HepG2 (cell line): ENCODE results near the gene SLC16A3. TPM values are rescaled to one million over a fixed set of nuclear protein-coding genes. Genes with fewer than 3 reads are reported as not detected.

Experiments
- FOSL1 ChIP-seq: sonication (generic); formaldehyde crosslinking; IDR thresholded peaks from 2 replicates; pipeline ENCODE4 v1.9.0; 2021; ENCODE audit warnings: missing genetic modification reagents, borderline replicate concordance
- GPN1 ChIP-seq: sonication (generic); formaldehyde crosslinking; IDR thresholded peaks from 2 replicates; pipeline ENCODE4 v1.5.1; 2020; ENCODE audit warnings: missing genetic modification reagents, borderline replicate concordance
- HOXD1 ChIP-seq: sonication (generic); formaldehyde crosslinking; IDR thresholded peaks from 2 replicates; pipeline ENCODE4 v1.5.0; 2020; ENCODE audit warnings: missing genetic modification reagents
- MED8 ChIP-seq: sonication (generic); formaldehyde crosslinking; IDR thresholded peaks from 2 replicates; pipeline ENCODE4 v1.8.1; 2023; ENCODE audit warnings: mild to moderate bottlenecking, missing genetic modification reagents; ENCODE audit not compliant: insufficient replicate concordance
- NBN ChIP-seq: fragments of 450-650 bp; conservative IDR thresholded peaks from 2 replicates; pipeline ENCODE4 v1.6.1; 2017
- NFIC ChIP-seq: IDR thresholded peaks from 2 replicates; pipeline ENCODE4 v1.6.1; 2012; ENCODE audit warnings: mild to moderate bottlenecking, low read length, inconsistent platforms
- PLRG1 ChIP-seq: fragments of 450-650 bp; conservative IDR thresholded peaks from 2 replicates; pipeline ENCODE4 v1.6.1; 2016
- POLR2AphosphoS2 ChIP-seq: IDR thresholded peaks from 2 replicates; pipeline ENCODE4 v1.6.1; 2011; ENCODE audit warnings: low read depth, low read length, improper control_type of control experiment
- SMAD1 ChIP-seq: sonication (generic); formaldehyde crosslinking; IDR thresholded peaks from 2 replicates; pipeline ENCODE4 v1.4.0; 2020; ENCODE audit warnings: missing genetic modification reagents, low read depth, mild to moderate bottlenecking, borderline replicate concordance
- ZNF143 ChIP-seq: sonication (generic); formaldehyde crosslinking; IDR thresholded peaks from 2 replicates; pipeline ENCODE4 v1.4.0; 2020; ENCODE audit warnings: missing genetic modification reagents
- ZNF510 ChIP-seq: sonication (generic); formaldehyde crosslinking; IDR thresholded peaks from 2 replicates; pipeline ENCODE4 v1.4.0; 2020; ENCODE audit warnings: low read depth, mild to moderate bottlenecking, missing genetic modification reagents
- ZNF549 ChIP-seq: sonication (generic); formaldehyde crosslinking; IDR thresholded peaks from 2 replicates; pipeline ENCODE4 v1.5.0; 2020; ENCODE audit warnings: missing genetic modification reagents
- ZNF550 ChIP-seq: sonication (generic); formaldehyde crosslinking; IDR thresholded peaks from 2 replicates; pipeline ENCODE4 v1.4.0; 2020; ENCODE audit warnings: mild to moderate bottlenecking, missing genetic modification reagents, borderline replicate concordance
- ZNF703 ChIP-seq: sonication (generic); formaldehyde crosslinking; IDR thresholded peaks from 2 replicates; pipeline ENCODE4 v1.5.1; 2020; ENCODE audit warnings: missing genetic modification reagents, mild to moderate bottlenecking, moderate library complexity, borderline replicate concordance
- ZNF709 ChIP-seq: sonication (generic); formaldehyde crosslinking; IDR thresholded peaks from 2 replicates; pipeline ENCODE4 v1.5.0; 2020; ENCODE audit warnings: mild to moderate bottlenecking, missing genetic modification reagents
- ZNF780A ChIP-seq: sonication (generic); formaldehyde crosslinking; IDR thresholded peaks from 2 replicates; pipeline ENCODE4 v1.8.0; 2022; ENCODE audit warnings: mild to moderate bottlenecking, missing genetic modification reagents, moderate library complexity
- ZNF816 ChIP-seq: sonication (generic); formaldehyde crosslinking; IDR thresholded peaks from 2 replicates; pipeline ENCODE4 v1.8.0; 2022; ENCODE audit warnings: missing genetic modification reagents, mild to moderate bottlenecking, borderline replicate concordance
- ZSCAN21 ChIP-seq: sonication (generic); formaldehyde crosslinking; IDR thresholded peaks from 2 replicates; pipeline ENCODE4 v1.8.0; 2022; ENCODE audit warnings: mild to moderate bottlenecking, missing genetic modification reagents, moderate library complexity, borderline replicate concordance
- ZSCAN9 ChIP-seq: IDR thresholded peaks from 2 replicates; pipeline ENCODE4 v1.6.1; 2016; ENCODE audit warnings: borderline replicate concordance
- polyA plus RNA-seq, 8 experiments: library from polyadenylated mRNA; depleted of rRNA in 3 of 8; stranded (reverse) in 7 of 8; unstranded in 1 of 8; fragments of >200 nt; fragmentation: Illumina TruSeq in 4 of 8; extraction: Trizol in 4 of 8; gene quantifications; 2 replicates each; pipeline versions ENCODE4 v1.2.1 to v1.2.3, GENCODE V29; 2011 to 2016; ENCODE audit warnings: low read depth in 4 of 8, missing spikeins in 1 of 8, mixed read lengths in 1 of 8; ENCODE audit not compliant: insufficient read depth in 1 of 8
- total RNA-seq, 5 experiments: library from RNA; depleted of rRNA; stranded (reverse); fragments of >200 nt; fragmentation: Illumina TruSeq; extraction: Trizol; gene quantifications; 2 replicates each; pipeline ENCODE4 v1.2.3, GENCODE V29; 2016; ENCODE audit warnings: low read depth in 1 of 5
- TF ChIP-seq, protein P1 (sequence below): sonication (generic); formaldehyde crosslinking; IDR thresholded peaks from 2 replicates; pipeline ENCODE4 v1.5.0; 2020; ENCODE audit warnings: missing genetic modification reagents
- TF ChIP-seq, protein P2 (sequence below): IDR thresholded peaks from 2 replicates; pipeline ENCODE4 v1.6.1; 2016; ENCODE audit warnings: missing compliant biosample characterization, missing genetic modification reagents, borderline replicate concordance
- TF ChIP-seq, protein P3 (sequence below): sonication (generic); formaldehyde crosslinking; IDR thresholded peaks from 2 replicates; pipeline ENCODE4 v1.4.0; 2020; ENCODE audit warnings: missing genetic modification reagents, borderline replicate concordance
- TF ChIP-seq, protein P4 (sequence below): sonication (generic); formaldehyde crosslinking; IDR thresholded peaks from 2 replicates; pipeline ENCODE4 v1.8.0; 2022; ENCODE audit warnings: mild to moderate bottlenecking, missing genetic modification reagents
- TF ChIP-seq, protein P5 (sequence below): sonication (generic); formaldehyde crosslinking; IDR thresholded peaks from 2 replicates; pipeline ENCODE4 v1.8.0; 2023; ENCODE audit warnings: mild to moderate bottlenecking, missing genetic modification reagents

SLC16A3 gene
- total and polyA plus RNA-seq, 2 of the 13 experiments (the other 11 are each of a cell fraction or from before 2014, with no cell fraction given) = 242 to 349 TPM

DNA sequence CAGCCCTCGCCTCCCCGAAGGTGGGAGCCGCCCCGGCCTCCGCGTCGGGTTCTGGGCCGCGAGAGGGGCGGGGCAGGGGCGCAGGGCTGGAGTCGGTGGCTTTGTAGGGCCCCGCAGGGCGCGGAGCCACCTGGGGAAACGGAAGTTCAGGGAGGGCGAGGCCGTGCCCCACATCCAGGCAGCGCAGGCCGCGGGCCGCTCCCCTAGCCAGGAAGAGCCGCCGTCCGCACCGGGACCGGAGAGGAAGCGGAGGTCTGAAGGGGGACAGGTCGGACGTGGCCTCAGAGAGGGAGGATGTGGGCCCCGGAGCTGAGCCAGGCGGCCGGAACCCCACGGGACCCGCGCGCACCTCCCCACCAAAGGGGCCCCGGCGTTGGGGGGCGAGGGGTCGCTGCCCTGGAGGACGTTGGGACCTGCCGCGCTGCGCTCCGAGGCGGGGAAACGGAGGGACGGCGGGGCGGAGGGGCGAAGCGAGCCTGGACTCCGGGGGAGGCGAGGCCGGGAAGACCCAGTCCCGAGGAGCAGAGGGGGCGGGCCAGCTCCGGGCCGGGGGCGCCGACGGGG lies 482 bp upstream of the SLC16A3 start (continued):
- TF ChIP-seq, protein P1, sequence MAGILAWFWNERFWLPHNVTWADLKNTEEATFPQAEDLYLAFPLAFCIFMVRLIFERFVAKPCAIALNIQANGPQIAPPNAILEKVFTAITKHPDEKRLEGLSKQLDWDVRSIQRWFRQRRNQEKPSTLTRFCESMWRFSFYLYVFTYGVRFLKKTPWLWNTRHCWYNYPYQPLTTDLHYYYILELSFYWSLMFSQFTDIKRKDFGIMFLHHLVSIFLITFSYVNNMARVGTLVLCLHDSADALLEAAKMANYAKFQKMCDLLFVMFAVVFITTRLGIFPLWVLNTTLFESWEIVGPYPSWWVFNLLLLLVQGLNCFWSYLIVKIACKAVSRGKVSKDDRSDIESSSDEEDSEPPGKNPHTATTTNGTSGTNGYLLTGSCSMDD (CRISPR knock-in tag) = no peak
- TF ChIP-seq, protein P2, sequence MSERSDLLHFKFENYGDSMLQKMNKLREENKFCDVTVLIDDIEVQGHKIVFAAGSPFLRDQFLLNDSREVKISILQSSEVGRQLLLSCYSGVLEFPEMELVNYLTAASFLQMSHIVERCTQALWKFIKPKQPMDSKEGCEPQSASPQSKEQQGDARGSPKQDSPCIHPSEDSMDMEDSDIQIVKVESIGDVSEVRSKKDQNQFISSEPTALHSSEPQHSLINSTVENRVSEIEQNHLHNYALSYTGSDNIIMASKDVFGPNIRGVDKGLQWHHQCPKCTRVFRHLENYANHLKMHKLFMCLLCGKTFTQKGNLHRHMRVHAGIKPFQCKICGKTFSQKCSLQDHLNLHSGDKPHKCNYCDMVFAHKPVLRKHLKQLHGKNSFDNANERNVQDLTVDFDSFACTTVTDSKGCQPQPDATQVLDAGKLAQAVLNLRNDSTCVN (CRISPR knock-in tag) = 0 out of 2 replicates have a peak, but pooled peaks have one; percentile 25
- TF ChIP-seq, protein P3, sequence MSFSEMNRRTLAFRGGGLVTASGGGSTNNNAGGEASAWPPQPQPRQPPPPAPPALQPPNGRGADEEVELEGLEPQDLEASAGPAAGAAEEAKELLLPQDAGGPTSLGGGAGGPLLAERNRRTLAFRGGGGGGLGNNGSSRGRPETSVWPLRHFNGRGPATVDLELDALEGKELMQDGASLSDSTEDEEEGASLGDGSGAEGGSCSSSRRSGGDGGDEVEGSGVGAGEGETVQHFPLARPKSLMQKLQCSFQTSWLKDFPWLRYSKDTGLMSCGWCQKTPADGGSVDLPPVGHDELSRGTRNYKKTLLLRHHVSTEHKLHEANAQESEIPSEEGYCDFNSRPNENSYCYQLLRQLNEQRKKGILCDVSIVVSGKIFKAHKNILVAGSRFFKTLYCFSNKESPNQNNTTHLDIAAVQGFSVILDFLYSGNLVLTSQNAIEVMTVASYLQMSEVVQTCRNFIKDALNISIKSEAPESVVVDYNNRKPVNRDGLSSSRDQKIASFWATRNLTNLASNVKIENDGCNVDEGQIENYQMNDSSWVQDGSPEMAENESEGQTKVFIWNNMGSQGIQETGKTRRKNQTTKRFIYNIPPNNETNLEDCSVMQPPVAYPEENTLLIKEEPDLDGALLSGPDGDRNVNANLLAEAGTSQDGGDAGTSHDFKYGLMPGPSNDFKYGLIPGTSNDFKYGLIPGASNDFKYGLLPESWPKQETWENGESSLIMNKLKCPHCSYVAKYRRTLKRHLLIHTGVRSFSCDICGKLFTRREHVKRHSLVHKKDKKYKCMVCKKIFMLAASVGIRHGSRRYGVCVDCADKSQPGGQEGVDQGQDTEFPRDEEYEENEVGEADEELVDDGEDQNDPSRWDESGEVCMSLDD (CRISPR knock-in tag) = peak; percentile 46; the same call in 1 of the 2 replicates
- TF ChIP-seq ZSCAN9 = no peak
- TF ChIP-seq ZNF550 (CRISPR knock-in tag) = no peak
- TF ChIP-seq ZNF143 (CRISPR knock-in tag) = peak; percentile 71
- peak; percentile 19; the same call in 1 of the 2 replicates for TF ChIP-seq GPN1 (CRISPR knock-in tag)
- TF ChIP-seq ZSCAN21 (CRISPR knock-in tag) = no peak; the same call in 1 of the 2 replicates
- TF ChIP-seq ZNF549 (CRISPR knock-in tag) = 0 out of 2 replicates have a peak, but pooled peaks have one; percentile 22
- TF ChIP-seq NBN = no peak
- TF ChIP-seq MED8 = peak; percentile 54
- TF ChIP-seq HOXD1 (CRISPR knock-in tag) = no peak
- no peak for TF ChIP-seq ZNF816
- TF ChIP-seq, protein P4, sequence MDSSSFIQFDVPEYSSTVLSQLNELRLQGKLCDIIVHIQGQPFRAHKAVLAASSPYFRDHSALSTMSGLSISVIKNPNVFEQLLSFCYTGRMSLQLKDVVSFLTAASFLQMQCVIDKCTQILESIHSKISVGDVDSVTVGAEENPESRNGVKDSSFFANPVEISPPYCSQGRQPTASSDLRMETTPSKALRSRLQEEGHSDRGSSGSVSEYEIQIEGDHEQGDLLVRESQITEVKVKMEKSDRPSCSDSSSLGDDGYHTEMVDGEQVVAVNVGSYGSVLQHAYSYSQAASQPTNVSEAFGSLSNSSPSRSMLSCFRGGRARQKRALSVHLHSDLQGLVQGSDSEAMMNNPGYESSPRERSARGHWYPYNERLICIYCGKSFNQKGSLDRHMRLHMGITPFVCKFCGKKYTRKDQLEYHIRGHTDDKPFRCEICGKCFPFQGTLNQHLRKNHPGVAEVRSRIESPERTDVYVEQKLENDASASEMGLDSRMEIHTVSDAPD (CRISPR knock-in tag) = 0 out of 2 replicates have a peak, but pooled peaks have one; percentile 0
- TF ChIP-seq PLRG1 = no peak
- TF ChIP-seq, protein P5, sequence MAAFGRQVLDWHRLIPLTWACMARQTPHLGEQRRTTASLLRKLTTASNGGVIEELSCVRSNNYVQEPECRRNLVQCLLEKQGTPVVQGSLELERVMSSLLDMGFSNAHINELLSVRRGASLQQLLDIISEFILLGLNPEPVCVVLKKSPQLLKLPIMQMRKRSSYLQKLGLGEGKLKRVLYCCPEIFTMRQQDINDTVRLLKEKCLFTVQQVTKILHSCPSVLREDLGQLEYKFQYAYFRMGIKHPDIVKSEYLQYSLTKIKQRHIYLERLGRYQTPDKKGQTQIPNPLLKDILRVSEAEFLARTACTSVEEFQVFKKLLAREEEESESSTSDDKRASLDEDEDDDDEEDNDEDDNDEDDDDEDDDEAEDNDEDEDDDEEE (CRISPR knock-in tag) = peak; percentile 85
- TF ChIP-seq ZNF709 (CRISPR knock-in tag) = no peak
- TF ChIP-seq POLR2AphosphoS2 = no peak
- TF ChIP-seq SMAD1 (CRISPR knock-in tag) = no peak
- TF ChIP-seq ZNF780A (CRISPR knock-in tag) = 0 out of 2 replicates have a peak, but pooled peaks have one; percentile 35
- no peak; the same call in 1 of the 2 replicates for TF ChIP-seq ZNF510
- TF ChIP-seq ZNF703 (CRISPR knock-in tag) = 0 out of 2 replicates have a peak, but pooled peaks have one; percentile 49
- TF ChIP-seq FOSL1 (CRISPR knock-in tag) = no peak
- TF ChIP-seq NFIC = no peak
